ENCODE measurements around the gene TAC4.
"Not testable (repeated sequence)": the region's sequence is repeated elsewhere in the genome, so short reads cannot be mapped to it uniquely, and the experiment has no call there.

Gene TAC4

GRCh38 chr17:49842371-49842770, 5.5 kb downstream of the TAC4 start:
- DNase-seq = no peak

DNA sequence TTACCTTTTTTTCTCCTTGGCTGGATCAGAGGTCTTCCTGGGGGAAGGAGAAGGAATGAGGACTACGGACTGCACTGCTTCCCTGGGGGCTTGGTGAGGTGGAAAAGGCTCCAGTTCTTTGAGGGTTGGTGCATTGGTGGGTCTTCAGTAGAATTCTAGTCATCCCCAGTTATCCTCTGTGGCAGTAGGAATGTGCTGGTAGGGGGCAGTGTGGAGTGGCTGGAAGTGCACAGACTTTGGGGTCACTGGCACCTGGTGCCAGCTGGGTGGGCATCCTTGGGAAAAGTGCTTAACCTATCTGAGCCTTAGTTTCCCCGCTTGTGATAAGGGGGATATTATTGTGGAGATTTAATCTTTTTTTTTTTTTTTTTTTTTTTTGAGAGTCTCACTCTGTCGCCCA, 6.3 kb downstream of the TAC4 start:
- no peak for DNase-seq

DNA sequence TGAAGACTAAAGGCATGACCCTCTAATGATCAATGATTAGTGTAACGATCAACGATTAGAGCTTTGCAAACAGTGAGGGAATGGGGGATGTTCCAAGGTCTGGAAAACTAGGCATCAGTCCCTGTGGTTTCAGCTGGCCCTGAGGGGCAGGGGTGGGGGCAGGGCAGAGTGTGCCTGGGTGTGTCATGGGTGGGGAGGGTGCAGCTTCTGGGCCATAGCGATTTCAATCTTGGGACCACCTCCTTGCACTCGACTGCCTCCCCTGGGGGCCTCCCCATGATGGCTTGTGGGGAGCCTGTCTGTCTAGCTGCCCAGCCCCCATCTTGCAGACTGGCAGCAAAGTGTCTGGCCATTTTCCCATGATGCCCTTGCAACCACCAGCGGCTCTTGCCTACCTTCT, 8.4 kb downstream of the TAC4 start:
- no peak for DNase-seq

- no peak for DNase-seq
Measured at GRCh38 chr17:49836111-49837030, 11.5 kb downstream of the TAC4 start.

DNA sequence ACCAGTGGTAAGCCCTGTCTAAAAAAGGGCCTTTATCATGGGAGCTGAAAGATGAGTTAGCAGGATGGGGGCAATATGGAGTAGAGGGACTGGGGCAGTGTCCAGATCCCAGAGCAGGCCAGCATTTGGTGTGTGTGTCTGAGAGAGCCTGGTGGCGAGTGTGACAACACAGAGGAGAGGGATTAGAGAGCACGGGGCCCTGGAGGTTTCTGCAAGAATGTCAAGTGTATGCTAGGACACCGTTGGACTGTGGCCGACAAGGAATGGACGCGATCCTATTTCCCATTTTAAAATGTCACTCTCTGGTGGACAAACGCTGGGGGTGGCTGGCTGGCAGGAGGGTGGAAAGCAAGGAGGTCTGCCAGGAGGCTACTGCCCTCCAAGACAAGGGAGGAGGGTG, 12.4 kb downstream of the TAC4 start:
- DNase-seq = no peak

- DNase-seq = no peak
Measured at GRCh38 chr17:49834118-49834743, 13.6 kb downstream of the TAC4 start.

DNA sequence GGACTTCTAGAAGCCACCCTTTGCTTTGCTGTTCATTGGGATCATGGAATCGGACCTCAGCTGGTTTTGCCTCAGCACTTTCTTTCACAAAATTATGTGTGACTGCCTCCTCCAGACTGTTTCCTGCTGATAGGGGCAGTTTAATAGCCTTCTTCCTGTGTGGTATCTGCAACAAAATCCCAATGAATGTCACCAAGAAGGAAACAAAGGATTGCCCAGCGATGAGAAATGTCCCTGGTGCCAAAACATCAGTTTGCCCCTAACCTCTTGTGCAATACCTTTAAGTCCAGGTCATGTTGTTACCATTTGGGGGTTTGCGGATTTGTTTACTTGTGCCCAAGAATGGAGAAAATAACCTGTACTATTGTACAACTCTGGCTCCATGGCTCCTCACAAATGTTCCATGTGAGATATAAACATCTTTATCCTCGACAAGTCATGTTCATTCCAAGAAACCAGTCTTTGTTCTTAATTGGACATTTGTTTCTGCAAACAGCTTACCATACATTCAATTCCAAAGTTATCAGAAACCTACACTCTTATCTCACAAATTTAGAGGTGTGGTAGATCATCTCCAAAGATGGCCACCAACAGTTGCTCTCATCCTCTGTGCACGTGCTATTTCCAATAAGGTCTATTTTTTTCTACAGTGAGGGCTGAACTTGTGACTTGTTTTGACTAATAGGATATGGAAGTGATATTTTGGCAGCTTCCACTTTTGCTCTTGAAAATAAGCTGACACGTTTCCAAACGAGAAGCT, 14.8 kb downstream of the TAC4 start:
- DNase-seq = no peak

- DNase-seq = no peak
Measured at GRCh38 chr17:49830605-49831004, 17.3 kb downstream of the TAC4 start.

DNA sequence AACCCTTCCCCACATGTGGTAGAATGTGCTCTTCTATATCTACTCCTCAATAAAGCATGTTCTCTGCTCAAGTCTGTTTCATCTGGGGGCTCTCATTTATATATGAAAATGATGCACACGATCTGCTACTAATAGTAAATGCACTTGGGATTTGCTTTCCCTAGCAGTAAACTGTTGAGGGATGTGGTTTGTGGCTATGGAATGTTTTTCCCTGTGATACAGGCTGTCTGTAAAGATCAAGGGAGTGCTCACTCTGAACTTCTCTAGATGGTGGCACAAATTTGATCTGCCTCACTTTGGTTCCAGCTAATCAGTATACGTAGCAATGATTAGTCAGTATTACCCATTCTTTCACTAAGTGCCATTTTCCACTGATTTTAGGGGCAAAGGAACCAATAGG, 18.8 kb downstream of the TAC4 start:
- no peak for DNase-seq

- DNase-seq = not testable (repeated sequence)
Measured at GRCh38 chr17:49828325-49828724, 19.5 kb downstream of the TAC4 start.

- no peak for DNase-seq
Measured at GRCh38 chr17:49825645-49826044, 22.2 kb downstream of the TAC4 start.

DNA sequence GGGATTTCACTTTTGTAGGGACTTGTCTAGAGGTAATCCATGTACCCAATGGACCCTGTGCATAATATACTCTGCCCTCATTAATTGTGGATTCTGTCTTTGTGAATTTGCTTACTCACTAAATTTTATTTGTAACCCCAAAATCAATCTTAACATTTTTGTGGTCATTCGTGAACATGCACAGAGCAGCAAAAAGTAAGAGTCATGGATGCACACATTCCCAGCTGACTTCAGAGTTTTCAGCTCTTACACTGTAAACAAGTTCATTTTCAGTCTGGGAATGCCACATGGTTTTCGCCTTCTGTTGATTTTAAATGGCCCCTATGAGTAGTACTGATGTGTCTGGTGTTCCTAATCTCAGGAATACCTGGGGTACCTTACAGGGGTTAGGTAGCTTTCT, 24.3 kb downstream of the TAC4 start:
- DNase-seq = no peak

GRCh38 chr17:49822829-49823228, 25.0 kb downstream of the TAC4 start:
- DNase-seq = no peak

GRCh38 chr17:49821916-49822315, 26.0 kb downstream of the TAC4 start:
- no peak for DNase-seq

- no peak for DNase-seq
Measured at GRCh38 chr17:49821466-49821865, 26.4 kb downstream of the TAC4 start.

- peak; percentile 19 for DNase-seq
Measured at GRCh38 chr17:49820773-49821172, 27.1 kb downstream of the TAC4 start.

- no peak for DNase-seq
Measured at GRCh38 chr17:49819651-49820050, 28.2 kb downstream of the TAC4 start.

DNA sequence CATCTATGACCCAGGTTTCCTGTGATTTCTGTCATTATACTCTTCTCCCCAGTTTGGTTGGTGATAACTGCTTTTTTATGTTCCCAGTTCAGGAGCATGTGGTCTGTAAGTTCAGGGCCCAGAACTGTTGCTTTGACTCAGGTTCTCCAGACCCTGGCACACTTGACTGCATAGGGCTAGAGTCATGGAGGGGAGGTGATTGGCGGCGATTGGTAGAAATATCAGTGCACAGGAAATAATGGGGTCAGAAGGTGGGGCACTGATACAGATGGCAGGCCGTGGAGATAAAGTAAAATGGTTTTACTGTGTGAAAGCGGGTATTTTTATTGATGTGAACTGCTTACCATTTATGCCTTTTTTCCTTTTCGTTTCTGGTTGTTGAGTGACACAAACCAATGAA, 28.7 kb downstream of the TAC4 start:
- DNase-seq = peak; percentile 37

DNA sequence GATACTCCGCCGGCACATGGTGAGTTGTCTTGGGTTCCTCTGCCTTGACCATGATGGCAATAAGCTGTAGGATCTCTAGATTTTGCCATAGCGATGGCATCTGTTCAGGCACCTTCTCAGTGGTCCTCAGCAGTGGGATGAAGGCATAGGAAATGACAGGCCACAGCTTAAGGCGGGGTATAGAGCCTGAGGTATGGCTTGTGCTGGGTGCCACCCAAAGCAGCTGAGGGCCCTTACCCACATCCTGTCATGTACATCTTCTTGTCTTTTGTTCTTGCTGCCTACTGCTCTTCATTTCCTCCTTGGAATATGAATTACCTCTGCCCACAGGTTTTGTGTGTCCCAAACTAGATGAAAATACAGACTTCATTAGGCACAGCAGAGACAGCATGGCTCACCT, 29.9 kb downstream of the TAC4 start:
- DNase-seq = peak; percentile 76

GRCh38 chr17:49815761-49816281, 32.0 kb downstream of the TAC4 start:
- DNase-seq = no peak

DNA sequence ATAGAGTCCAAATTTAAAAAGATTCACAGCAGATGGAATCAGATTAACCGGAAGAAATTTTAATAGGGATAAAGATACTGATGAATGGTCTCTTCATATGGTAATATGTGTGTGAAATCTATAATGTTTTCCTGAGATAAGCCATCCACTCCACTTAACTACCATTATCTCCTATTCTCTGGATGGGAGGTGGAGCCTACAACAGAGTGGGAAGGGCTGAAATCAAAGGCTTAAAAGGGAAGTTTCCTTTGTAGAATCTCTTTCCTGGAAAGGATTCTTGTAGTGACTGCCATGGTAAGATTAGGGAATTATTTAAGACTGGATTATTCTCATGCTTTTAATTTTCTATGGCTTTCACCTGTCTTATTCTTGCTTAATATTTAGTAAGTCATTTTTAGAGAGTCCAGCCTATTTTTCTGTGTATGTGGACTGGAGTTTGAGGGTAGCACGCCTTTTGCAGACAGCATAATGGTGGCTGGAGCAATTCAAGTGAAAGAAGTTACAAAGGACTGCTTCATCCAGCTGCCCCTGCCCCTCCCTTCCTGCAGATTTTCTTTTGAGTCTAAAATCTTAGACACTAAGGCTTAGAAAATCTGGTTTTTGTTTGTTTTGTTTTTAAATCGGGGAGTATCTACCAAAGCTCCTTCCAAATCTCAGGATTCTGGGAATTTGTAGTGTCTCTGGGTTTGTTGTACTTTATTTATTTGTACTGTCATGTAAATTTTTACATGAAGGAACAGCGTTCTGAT, 32.9 kb downstream of the TAC4 start:
- no peak for DNase-seq

GRCh38 chr17:49809056-49809455, 38.8 kb downstream of the TAC4 start:
- DNase-seq = no peak

GRCh38 chr17:49798738-49799137, 49.1 kb downstream of the TAC4 start:
- DNase-seq = no peak
